H1 (cell line): Measurements from ENCODE around the gene HOXB6. TPM values are rescaled to one million over a fixed set of nuclear protein-coding genes. Genes with fewer than 3 reads are reported as not detected.

ENCODE experiments used
- CTCF ChIA-PET: fragments of 300-600 bp; sonication (Branson Sonifier 250); formaldehyde crosslinking; loops from one replicate; lab custom pipeline; 2021; ENCODE audit not compliant: partially characterized antibody; lab: Charles Lee
- POLR2A ChIA-PET: fragments of 300-600 bp; sonication (Branson Sonifier 250); formaldehyde crosslinking; loops from one replicate; lab custom pipeline; 2021; ENCODE audit warnings: inconsistent platforms; ENCODE audit not compliant: partially characterized antibody; lab: Charles Lee
- DNase-seq, 2 experiments: peaks; one replicate each; pipeline versions ENCODE4 v3.0.0 to v3.0.0-alpha.2; 2010 to 2022; ENCODE audit warnings: low spot score in 2 of 2, low read depth in 1 of 2, mixed read lengths in 1 of 2
- FAIRE-seq: peaks from 2 replicates; lab custom pipeline; 2011; peaks lifted over from hg19 to GRCh38; lab: Jason Lieb, UNC
- H2AFZ ChIP-seq: 2 replicates; pipeline ENCODE4 v1.8.1; 2012; ENCODE audit warnings: low read length, inconsistent platforms
- H2AK5ac ChIP-seq: 2 replicates; pipeline ENCODE4 v1.6.1; 2013; ENCODE audit warnings: low read depth, low read length
- H2BK120ac ChIP-seq: replicated peaks from 2 replicates; pipeline ENCODE3; 2013; ENCODE audit warnings: low read depth, low read length, inconsistent platforms
- H2BK12ac ChIP-seq: 2 replicates; pipeline ENCODE4 v1.6.1; 2013; ENCODE audit warnings: low read depth, low read length
- H2BK15ac ChIP-seq: 2 replicates; pipeline ENCODE4 v1.6.1; 2013; ENCODE audit warnings: low read length
- H2BK20ac ChIP-seq: 2 replicates; pipeline ENCODE4 v1.6.1; 2013; ENCODE audit warnings: low read length
- H2BK5ac ChIP-seq: 2 replicates; pipeline ENCODE4 v1.6.1; 2013; ENCODE audit warnings: low read depth, low read length
- H3K14ac ChIP-seq: 2 replicates; pipeline ENCODE4 v1.6.1; 2013; ENCODE audit warnings: inconsistent platforms; ENCODE audit not compliant: insufficient read length
- H3K18ac ChIP-seq: 2 replicates; pipeline ENCODE4 v1.6.1; 2013; ENCODE audit warnings: low read length; ENCODE audit errors: extremely low read depth
- H3K23ac ChIP-seq: 2 replicates; pipeline ENCODE4 v1.6.1; 2013; ENCODE audit warnings: inconsistent platforms; ENCODE audit not compliant: insufficient read length
- H3K23me2 ChIP-seq: 2 replicates; pipeline ENCODE4 v1.6.1; 2013; ENCODE audit warnings: low read depth, low read length
- H3K27ac ChIP-seq: 2 replicates; pipeline ENCODE4 v1.6.1; 2011; ENCODE audit warnings: low read depth, low read length, inconsistent platforms
- H3K27me3 ChIP-seq, 4 experiments: replicated peaks in 1 of 4; 1 replicate in 1 of 4; 2 replicates in 3 of 4; pipeline versions ENCODE4 v1.6.1 to v1.8.1; 2011 to 2013; ENCODE audit warnings: low read length in 3 of 4, mild to moderate bottlenecking in 3 of 4, inconsistent platforms in 2 of 4, mixed read lengths in 2 of 4, moderate library complexity in 1 of 4; ENCODE audit not compliant: control insufficient read depth in 3 of 4, insufficient read depth in 3 of 4; ENCODE audit errors: extremely low read depth in 1 of 4
- H3K36me3 ChIP-seq, 4 experiments: 2 replicates each; pipeline versions ENCODE4 v1.6.1 to v1.8.1; 2011 to 2013; ENCODE audit warnings: mild to moderate bottlenecking in 4 of 4, low read length in 3 of 4, moderate library complexity in 2 of 4, control low read depth in 1 of 4, inconsistent platforms in 1 of 4; ENCODE audit not compliant: insufficient read depth in 4 of 4, control insufficient read depth in 2 of 4
- H3K4ac ChIP-seq: replicated peaks from 2 replicates; pipeline ENCODE3; 2013; ENCODE audit warnings: low read length, low read depth, mixed read lengths, inconsistent platforms; ENCODE audit not compliant: insufficient read length
- H3K4me1 ChIP-seq, 4 experiments: replicated peaks in 1 of 4; 1 replicate in 1 of 4; 2 replicates in 3 of 4; pipeline versions ENCODE4 v1.6.1 to v1.8.1; 2011 to 2013; ENCODE audit warnings: low read length in 3 of 4, inconsistent platforms in 2 of 4, mixed read lengths in 1 of 4; ENCODE audit not compliant: insufficient read depth in 4 of 4, control insufficient read depth in 3 of 4
- H3K4me2 ChIP-seq, 2 experiments: 2 replicates each; pipeline versions ENCODE4 v1.6.1 to v1.8.1; 2011 to 2013; ENCODE audit warnings: low read depth in 2 of 2, low read length in 2 of 2, control low read depth in 1 of 2, inconsistent platforms in 1 of 2, mild to moderate bottlenecking in 1 of 2; ENCODE audit not compliant: insufficient read depth in 1 of 2
- H3K4me3 ChIP-seq, 4 experiments: fragments of 200-600, 300-600 bp in 1 of 4; sonication (generic), shearing (Covaris generic), sonication (Bioruptor Twin) in 1 of 4; 2 replicates each; pipeline versions ENCODE4 v1.5.1 to v1.8.1; 2011 to 2016; ENCODE audit warnings: low read length in 4 of 4, low read depth in 3 of 4, control low read depth in 2 of 4, inconsistent platforms in 2 of 4, mild to moderate bottlenecking in 2 of 4, mixed read lengths in 1 of 4, moderate library complexity in 1 of 4; ENCODE audit not compliant: insufficient read depth in 2 of 4; ENCODE audit errors: extremely low read depth in 1 of 4
- H3K56ac ChIP-seq: replicated peaks from 2 replicates; pipeline ENCODE3; 2013; ENCODE audit warnings: low read depth, mild to moderate bottlenecking, mixed read lengths, low read length, inconsistent platforms; ENCODE audit not compliant: insufficient read length
- H3K79me1 ChIP-seq: 2 replicates; pipeline ENCODE4 v1.6.1; 2013; ENCODE audit warnings: low read depth, low read length, control low read depth
- H3K79me2 ChIP-seq, 2 experiments: 2 replicates each; pipeline versions ENCODE4 v1.6.1 to v1.8.1; 2012 to 2013; ENCODE audit warnings: low read length in 2 of 2, mild to moderate bottlenecking in 2 of 2, inconsistent platforms in 1 of 2; ENCODE audit not compliant: insufficient read depth in 2 of 2, control insufficient read depth in 1 of 2
- H3K9ac ChIP-seq, 4 experiments: replicated peaks in 1 of 4; 1 replicate in 1 of 4; 2 replicates in 3 of 4; pipeline versions ENCODE4 v1.6.1 to v1.8.1; 2011 to 2013; ENCODE audit warnings: low read depth in 3 of 4, low read length in 3 of 4, control low read depth in 2 of 4, mild to moderate bottlenecking in 2 of 4, moderate library complexity in 2 of 4, inconsistent platforms in 1 of 4; ENCODE audit errors: extremely low read depth in 1 of 4
- H3K9me3 ChIP-seq, 2 experiments: 2 replicates each; pipeline versions ENCODE4 v1.6.1 to v1.8.1; 2012 to 2013; ENCODE audit warnings: mild to moderate bottlenecking in 2 of 2, moderate library complexity in 2 of 2, control low read depth in 1 of 2, inconsistent platforms in 1 of 2, low read depth in 1 of 2, low read length in 1 of 2, mixed read lengths in 1 of 2; ENCODE audit not compliant: insufficient read depth in 2 of 2
- H4K20me1 ChIP-seq, 2 experiments: replicated peaks in 1 of 2; 2 replicates each; pipeline versions ENCODE3 to v1.8.1; 2011 to 2013; ENCODE audit warnings: inconsistent platforms in 2 of 2, low read length in 2 of 2, mild to moderate bottlenecking in 1 of 2; ENCODE audit not compliant: insufficient read depth in 2 of 2, control insufficient read depth in 1 of 2
- H4K5ac ChIP-seq: 2 replicates; pipeline ENCODE4 v1.6.1; 2013; ENCODE audit warnings: low read length, low read depth, mixed read lengths, inconsistent platforms; ENCODE audit not compliant: insufficient read length
- H4K8ac ChIP-seq: 2 replicates; pipeline ENCODE4 v1.8.0; 2013; ENCODE audit warnings: mild to moderate bottlenecking, moderate library complexity, low read length, inconsistent platforms; ENCODE audit not compliant: insufficient read depth; ENCODE audit errors: extremely low read depth
- H4K91ac ChIP-seq: replicated peaks from 2 replicates; pipeline ENCODE3; 2013; ENCODE audit warnings: low read length, mixed read lengths, inconsistent platforms; ENCODE audit not compliant: insufficient read length
- CBX8 ChIP-seq: fragments of 300-800, 300-1000 bp; sonication (generic); IDR thresholded peaks from 2 replicates; pipeline ENCODE4 v1.7.1; 2016; ENCODE audit warnings: low read depth, low read length, borderline replicate concordance
- JUND ChIP-seq: IDR thresholded peaks from 2 replicates; pipeline ENCODE4 v1.6.1; 2011; ENCODE audit warnings: mild to moderate bottlenecking, improper control_type of control experiment, low read length
- RBBP5 ChIP-seq: IDR thresholded peaks from 2 replicates; pipeline ENCODE4 v1.7.1; 2012; ENCODE audit warnings: low read depth, mild to moderate bottlenecking, inconsistent platforms, low read length, moderate library complexity, borderline replicate concordance
- RFX5 ChIP-seq: IDR thresholded peaks from 2 replicates; pipeline ENCODE4 v1.6.1; 2011; ENCODE audit warnings: low read depth, low read length, improper control_type of control experiment, borderline replicate concordance
- SP1 ChIP-seq: IDR thresholded peaks from 2 replicates; pipeline ENCODE4 v1.6.1; 2011; ENCODE audit warnings: low read depth, low read length
- SRF ChIP-seq: IDR thresholded peaks from 2 replicates; pipeline ENCODE4 v1.6.1; 2011; ENCODE audit warnings: mild to moderate bottlenecking, low read depth, low read length, moderate library complexity
- TAF1 ChIP-seq: IDR thresholded peaks from 2 replicates; pipeline ENCODE4 v1.6.1; 2011; ENCODE audit warnings: mild to moderate bottlenecking, low read depth, low read length
- YY1 ChIP-seq: IDR thresholded peaks from 2 replicates; pipeline ENCODE4 v1.6.1; 2011; ENCODE audit warnings: low read depth, mild to moderate bottlenecking, low read length
- WGBS, 2 experiments: shearing (Covaris generic) in 1 of 2; methylation state at CpG; one replicate each; pipeline versions ENCODE4 v1.1.6 to v1.1.7; 2013 to 2015; ENCODE audit warnings: low lambda C conversion rate in 2 of 2, mixed read lengths in 2 of 2, inconsistent platforms in 1 of 2, low coverage in 1 of 2, missing lambda C conversion rate in 1 of 2; ENCODE audit not compliant: insufficient replicate concordance in 2 of 2, insufficient coverage in 1 of 2, insufficient read length in 1 of 2; ENCODE audit errors: extremely low coverage in 1 of 2, missing lambda C conversion rate in 1 of 2; 5-methylcytosine and 5-hydroxymethylcytosine counted together
- polyA plus RNA-seq, 7 experiments: library from polyadenylated mRNA; depleted of rRNA in 3 of 7; stranded (reverse) in 5 of 7; unstranded in 2 of 7; fragments of >200 nt in 5 of 7; fragments of 200-250 nt in 2 of 7; gene quantifications; 1 replicate in 5 of 7; 2 replicates in 1 of 7; 4 replicates in 1 of 7; pipeline versions ENCODE4 v1.2.1 to v1.2.3, GENCODE V29; 2011 to 2013; ENCODE audit warnings: missing spikeins in 2 of 7, mixed read lengths in 2 of 7
- total RNA-seq: library from RNA; stranded (reverse); fragmentation: NEBNext Ultra II Directional; extraction: Animal tissue kit (Norgen Biotek cat#: 25700); gene quantifications from 2 replicates; pipeline ENCODE4 v1.2.1, GENCODE V29; 2021
- TF ChIP-seq, protein P1 (sequence below): IDR thresholded peaks from 2 replicates; pipeline ENCODE4 v1.6.1; 2012; ENCODE audit warnings: low read length, inconsistent platforms

Gene HOXB6
- total and polyA plus RNA-seq, 2 of the 8 experiments (the other 6 are each of a cell fraction or from before 2014, with no cell fraction given) = not detected

DNA sequence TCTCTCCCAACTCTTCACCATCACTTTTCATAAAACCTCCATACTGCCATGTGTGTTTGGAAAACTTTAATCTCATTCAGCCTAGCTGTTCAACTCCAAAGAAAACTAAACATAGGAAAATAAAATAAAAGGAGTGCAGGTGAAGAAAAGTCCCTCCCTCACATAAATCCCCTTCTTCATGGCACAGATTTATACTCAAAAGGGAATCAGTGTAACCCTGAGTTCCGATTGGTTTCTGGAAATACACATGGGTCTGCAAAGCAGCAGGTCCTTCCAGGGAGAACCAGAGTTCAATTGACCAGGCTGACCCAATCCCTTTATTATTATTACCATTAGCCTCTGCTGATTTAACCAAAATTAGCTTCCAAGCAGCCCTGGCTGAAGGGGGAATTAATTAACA, 51.0 kb downstream of the HOXB6 start:
- TF ChIP-seq, protein P1, sequence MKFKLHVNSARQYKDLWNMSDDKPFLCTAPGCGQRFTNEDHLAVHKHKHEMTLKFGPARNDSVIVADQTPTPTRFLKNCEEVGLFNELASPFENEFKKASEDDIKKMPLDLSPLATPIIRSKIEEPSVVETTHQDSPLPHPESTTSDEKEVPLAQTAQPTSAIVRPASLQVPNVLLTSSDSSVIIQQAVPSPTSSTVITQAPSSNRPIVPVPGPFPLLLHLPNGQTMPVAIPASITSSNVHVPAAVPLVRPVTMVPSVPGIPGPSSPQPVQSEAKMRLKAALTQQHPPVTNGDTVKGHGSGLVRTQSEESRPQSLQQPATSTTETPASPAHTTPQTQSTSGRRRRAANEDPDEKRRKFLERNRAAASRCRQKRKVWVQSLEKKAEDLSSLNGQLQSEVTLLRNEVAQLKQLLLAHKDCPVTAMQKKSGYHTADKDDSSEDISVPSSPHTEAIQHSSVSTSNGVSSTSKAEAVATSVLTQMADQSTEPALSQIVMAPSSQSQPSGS = no peak
- no peak for TF ChIP-seq JUND
- TF ChIP-seq RBBP5 = no peak
- TF ChIP-seq CBX8 = no peak; the same call in 1 of the 2 replicates
- TF ChIP-seq TAF1 = no peak
- no peak for TF ChIP-seq RFX5
- TF ChIP-seq YY1 = no peak
- no peak for TF ChIP-seq SRF
- no peak for TF ChIP-seq SP1
- Histone ChIP-seq H4K8ac (no peak overlapping the region), H3K18ac (no peak overlapping the region), H2BK15ac (no peak overlapping the region), H2BK12ac (no peak overlapping the region), H3K79me2 (no peaks in the 10 kb centered on the region), H3K23me2 (no peaks in the 10 kb centered on the region; the same call in 1 of the 2 replicates), H3K27me3 (peaks cover 97 to 100% (median 98%) of the 10 kb centered on the region in 4 experiments), H3K27ac (no peak overlapping the region), H3K79me1 (no peaks in the 10 kb centered on the region), H2AFZ (no peak overlapping the region), H3K4me3 (no peak overlapping the region), H2BK5ac (no peak overlapping the region), H3K23ac (no peak overlapping the region), H3K9ac (no peak overlapping the region), H4K5ac (no peak overlapping the region), H3K14ac (no peak overlapping the region), H3K36me3 (peaks cover 0 to 3% (median 0%) of the 10 kb centered on the region in 4 experiments; a peak in 1 of 8 replicates), H2AK5ac (no peak overlapping the region), H3K4me1 (peaks cover 2 to 19% (median 8%) of the 10 kb centered on the region in 4 experiments), H4K20me1 (peaks cover 28 to 29% of the 10 kb centered on the region in 2 experiments), H3K4me2 (no peak overlapping the region; a peak in 1 of 4 replicates), H4K91ac (no peak overlapping the region), H2BK20ac (no peak overlapping the region), H3K9me3 (no peaks in the 10 kb centered on the region), H2BK120ac (no peak overlapping the region), H3K56ac (no peak overlapping the region), H3K4ac (no peak overlapping the region)
- DNase-seq (no peak), FAIRE-seq (no peak)
- CTCF ChIA-PET = interaction anchor here (0.6 to 4.0 kb wide), 6 partner anchors 9 to 1244 kb away, joined by 3 to 18 read pairs (median 4); partner anchors contain the start of gene HOXB9
- WGBS, 2 experiments = 40% methylated on average over 1 of the region's 1 CpG; no CpG with 5 or more reads in 1 of the 2 experiments
- POLR2A ChIA-PET = no interaction called here
